Astrocyte (in vitro differentiated cells and primary cell): ENCODE data around the gene ATAD5.

Experiments
- CTCF ChIP-seq: IDR thresholded peaks from 2 replicates; pipeline ENCODE4 v1.5.1; 2011; ENCODE audit warnings: low read depth, mild to moderate bottlenecking, inconsistent platforms, low read length, moderate library complexity; ENCODE audit not compliant: insufficient read depth
- EZH2 ChIP-seq: IDR thresholded peaks from 2 replicates; pipeline ENCODE4 v1.6.1; 2012; ENCODE audit warnings: mild to moderate bottlenecking, low read length, inconsistent platforms; ENCODE audit not compliant: insufficient read depth

DNA sequence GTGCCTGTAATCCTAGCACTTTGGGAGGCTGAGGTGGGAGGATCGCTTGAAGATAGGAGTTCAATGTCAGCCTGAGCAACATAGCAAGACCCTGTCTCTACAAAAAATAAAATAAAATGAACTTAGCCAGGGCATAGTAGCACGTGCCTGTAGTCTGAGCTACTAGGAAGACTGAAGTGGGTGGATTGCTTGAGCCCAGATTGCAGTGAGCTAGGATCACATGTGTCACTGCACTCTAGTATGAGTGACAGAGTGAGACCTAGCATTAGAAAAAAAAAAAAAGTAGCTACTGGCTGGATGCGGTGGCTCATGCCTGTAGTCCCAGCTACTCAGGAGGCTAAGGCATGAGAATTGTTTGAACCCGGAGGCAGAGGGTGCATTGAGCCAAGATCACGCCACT lies 96.0 kb downstream of the ATAD5 start:
- TF ChIP-seq CTCF: no peak
- TF ChIP-seq EZH2: no peak
